Astrocyte (in vitro differentiated cells and primary cell): Measurements from ENCODE around the gene ADD1. TPM values are rescaled to one million over a fixed set of nuclear protein-coding genes. Genes with fewer than 3 reads are reported as not detected.

Experiments used
- DNase-seq: peaks from one replicate; pipeline ENCODE4 v3.0.0-alpha.2; 2010; ENCODE audit warnings: low read depth
- FAIRE-seq: peaks from 2 replicates; lab custom pipeline; 2011; peaks lifted over from hg19 to GRCh38; lab: Jason Lieb, UNC
- H2AFZ ChIP-seq: 2 replicates; pipeline ENCODE4 v1.6.0; 2012; ENCODE audit warnings: low read depth, low read length, inconsistent platforms
- H3K27ac ChIP-seq: 2 replicates; pipeline ENCODE4 v1.5.1; 2011; ENCODE audit warnings: low read depth, low read length, inconsistent platforms
- H3K27me3 ChIP-seq: 2 replicates; pipeline ENCODE4 v1.6.0; 2011; ENCODE audit warnings: low read length, inconsistent platforms; ENCODE audit not compliant: insufficient read depth
- H3K36me3 ChIP-seq: 2 replicates; pipeline ENCODE4 v1.5.1; 2011; ENCODE audit warnings: low read length, inconsistent platforms; ENCODE audit not compliant: insufficient read depth
- H3K4me1 ChIP-seq: 2 replicates; pipeline ENCODE4 v1.5.1; 2011; ENCODE audit warnings: low read length, inconsistent platforms; ENCODE audit not compliant: insufficient read depth
- H3K4me2 ChIP-seq: 2 replicates; pipeline ENCODE4 v1.6.0; 2012; ENCODE audit warnings: low read length, inconsistent platforms
- H3K4me3 ChIP-seq: 2 replicates; pipeline ENCODE4 v1.5.1; 2011; ENCODE audit warnings: low read depth, mild to moderate bottlenecking, low read length, inconsistent platforms; ENCODE audit not compliant: insufficient read depth
- H3K79me2 ChIP-seq: 2 replicates; pipeline ENCODE4 v1.6.0; 2012; ENCODE audit warnings: mild to moderate bottlenecking, low read length, inconsistent platforms; ENCODE audit not compliant: insufficient read depth
- H3K9ac ChIP-seq: 2 replicates; pipeline ENCODE4 v1.6.0; 2012; ENCODE audit warnings: mild to moderate bottlenecking, low read length, inconsistent platforms
- H3K9me3 ChIP-seq: 2 replicates; pipeline ENCODE4 v1.5.1; 2012; ENCODE audit warnings: low read depth, mild to moderate bottlenecking, low read length, inconsistent platforms; ENCODE audit not compliant: insufficient read depth
- H4K20me1 ChIP-seq: 2 replicates; pipeline ENCODE4 v1.6.0; 2012; ENCODE audit warnings: low read length, inconsistent platforms; ENCODE audit not compliant: insufficient read depth
- H3K27ac Mint-ChIP-seq: one replicate; pipeline ENCODE4 v1.8.0; 2021; ENCODE audit warnings: mild to moderate bottlenecking, mixed read lengths; ENCODE audit not compliant: unreplicated experiment
- H3K27me3 Mint-ChIP-seq: one replicate; pipeline ENCODE4 v1.8.0; 2021; ENCODE audit warnings: low read depth, mixed read lengths; ENCODE audit not compliant: unreplicated experiment
- H3K36me3 Mint-ChIP-seq: one replicate; pipeline ENCODE4 v1.8.0; 2021; ENCODE audit warnings: low read depth, mixed read lengths; ENCODE audit not compliant: unreplicated experiment
- H3K4me1 Mint-ChIP-seq: one replicate; pipeline ENCODE4 v1.8.0; 2021; ENCODE audit warnings: low read depth, mixed read lengths; ENCODE audit not compliant: unreplicated experiment
- H3K4me3 Mint-ChIP-seq: one replicate; pipeline ENCODE4 v1.8.0; 2021; ENCODE audit warnings: mild to moderate bottlenecking, moderate library complexity, mixed read lengths; ENCODE audit not compliant: unreplicated experiment
- H3K9me3 Mint-ChIP-seq: one replicate; pipeline ENCODE4 v1.8.0; 2021; ENCODE audit warnings: mild to moderate bottlenecking, mixed read lengths; ENCODE audit not compliant: unreplicated experiment
- CTCF ChIP-seq: IDR thresholded peaks from 2 replicates; pipeline ENCODE4 v1.5.1; 2011; ENCODE audit warnings: low read depth, mild to moderate bottlenecking, inconsistent platforms, low read length, moderate library complexity; ENCODE audit not compliant: insufficient read depth
- EZH2 ChIP-seq: IDR thresholded peaks from 2 replicates; pipeline ENCODE4 v1.6.1; 2012; ENCODE audit warnings: mild to moderate bottlenecking, low read length, inconsistent platforms; ENCODE audit not compliant: insufficient read depth
- total RNA-seq: library from RNA; stranded (reverse); gene quantifications from 2 replicates; pipeline ENCODE4 v1.2.1, GENCODE V29; 2021

Gene ADD1
- total RNA-seq, 1 donor from 2014 or later: 280 TPM

- H3K27ac Mint-ChIP-seq: no peak overlapping the region
- peaks cover 98% of the 10 kb centered on the region for H3K79me2 ChIP-seq
- H3K27me3 ChIP-seq: no peaks in the 10 kb centered on the region
- peaks cover 28% of the 10 kb centered on the region for H3K4me1 ChIP-seq
- H3K9ac ChIP-seq: peak overlapping the region; percentile 14
- peaks cover 94% of the 10 kb centered on the region for H4K20me1 ChIP-seq
- H3K4me3 ChIP-seq: peak overlapping the region; percentile 15
- no peaks in the 10 kb centered on the region for H3K9me3 Mint-ChIP-seq
- DNase-seq (no peak), FAIRE-seq (no peak)
- peaks cover 3% of the 10 kb centered on the region for H3K36me3 Mint-ChIP-seq
- H3K36me3 ChIP-seq: no peaks in the 10 kb centered on the region
- H3K27me3 Mint-ChIP-seq: no peaks in the 10 kb centered on the region
- no peak overlapping the region for H2AFZ ChIP-seq
- peak overlapping the region; percentile 66 for H3K4me3 Mint-ChIP-seq
- H3K9me3 ChIP-seq: no peaks in the 10 kb centered on the region
- peaks cover 46% of the 10 kb centered on the region for H3K4me1 Mint-ChIP-seq
- TF ChIP-seq CTCF: no peak
- TF ChIP-seq EZH2: no peak
- H3K4me2 ChIP-seq: peak overlapping the region; percentile 75
- H3K27ac ChIP-seq: peak overlapping the region; percentile 12
Measured at GRCh38 chr4:2867758-2868491, 24.3 kb downstream of the ADD1 start.

GRCh38 chr4:2868877-2869487, 25.3 kb downstream of the ADD1 start:
- H3K27me3 Mint-ChIP-seq: no peaks in the 10 kb centered on the region
- no peaks in the 10 kb centered on the region for H3K9me3 Mint-ChIP-seq
- TF ChIP-seq CTCF (no peak), EZH2 (no peak)
- H3K4me1 Mint-ChIP-seq: peaks cover 46% of the 10 kb centered on the region
- no peak overlapping the region for H3K27ac ChIP-seq
- no peak overlapping the region for H2AFZ ChIP-seq
- FAIRE-seq: no peak
- peaks cover 28% of the 10 kb centered on the region for H3K4me1 ChIP-seq
- no peaks in the 10 kb centered on the region for H3K36me3 ChIP-seq
- peaks cover 98% of the 10 kb centered on the region for H3K79me2 ChIP-seq
- no peak overlapping the region for H3K9ac ChIP-seq
- H3K4me2 ChIP-seq: peak overlapping the region; percentile 75
- H3K36me3 Mint-ChIP-seq: peaks cover 3% of the 10 kb centered on the region
- H3K4me3 ChIP-seq: no peak overlapping the region
- H3K4me3 Mint-ChIP-seq: no peak overlapping the region
- peaks cover 93% of the 10 kb centered on the region for H4K20me1 ChIP-seq
- peak overlapping the region; percentile 34 for H3K27ac Mint-ChIP-seq
- no peak for DNase-seq
- no peaks in the 10 kb centered on the region for H3K27me3 ChIP-seq
- no peaks in the 10 kb centered on the region for H3K9me3 ChIP-seq

GRCh38 chr4:2869659-2870058, 26.0 kb downstream of the ADD1 start:
- Histone ChIP-seq H3K27me3 (no peaks in the 10 kb centered on the region), H3K9me3 (no peaks in the 10 kb centered on the region), H3K4me2 (no peak overlapping the region), H3K36me3 (no peaks in the 10 kb centered on the region), H2AFZ (no peak overlapping the region), H3K27ac (no peak overlapping the region), H3K4me3 (no peak overlapping the region), H3K4me1 (peaks cover 28% of the 10 kb centered on the region), H4K20me1 (peaks cover 90% of the 10 kb centered on the region), H3K9ac (no peak overlapping the region), H3K79me2 (peaks cover 98% of the 10 kb centered on the region)
- Mint-ChIP-seq H3K27ac (no peak overlapping the region), H3K36me3 (peaks cover 3% of the 10 kb centered on the region), H3K4me3 (no peak overlapping the region), H3K9me3 (no peaks in the 10 kb centered on the region), H3K27me3 (no peaks in the 10 kb centered on the region), H3K4me1 (peaks cover 46% of the 10 kb centered on the region)
- DNase-seq (no peak), FAIRE-seq (no peak)
- no peak for TF ChIP-seq CTCF
- no peak for TF ChIP-seq EZH2
